ENCODE data around the gene CAMK2A.
A peak's percentile ranks its signal among the peaks of the same experiment; 100 is the strongest.

The CAMK2A gene

GRCh38 chr5:150213530-150213929 is 76.0 kb downstream of the CAMK2A start:
- no peak for DNase-seq (ENCODE audit: low read depth in 2 of 2)

DNA sequence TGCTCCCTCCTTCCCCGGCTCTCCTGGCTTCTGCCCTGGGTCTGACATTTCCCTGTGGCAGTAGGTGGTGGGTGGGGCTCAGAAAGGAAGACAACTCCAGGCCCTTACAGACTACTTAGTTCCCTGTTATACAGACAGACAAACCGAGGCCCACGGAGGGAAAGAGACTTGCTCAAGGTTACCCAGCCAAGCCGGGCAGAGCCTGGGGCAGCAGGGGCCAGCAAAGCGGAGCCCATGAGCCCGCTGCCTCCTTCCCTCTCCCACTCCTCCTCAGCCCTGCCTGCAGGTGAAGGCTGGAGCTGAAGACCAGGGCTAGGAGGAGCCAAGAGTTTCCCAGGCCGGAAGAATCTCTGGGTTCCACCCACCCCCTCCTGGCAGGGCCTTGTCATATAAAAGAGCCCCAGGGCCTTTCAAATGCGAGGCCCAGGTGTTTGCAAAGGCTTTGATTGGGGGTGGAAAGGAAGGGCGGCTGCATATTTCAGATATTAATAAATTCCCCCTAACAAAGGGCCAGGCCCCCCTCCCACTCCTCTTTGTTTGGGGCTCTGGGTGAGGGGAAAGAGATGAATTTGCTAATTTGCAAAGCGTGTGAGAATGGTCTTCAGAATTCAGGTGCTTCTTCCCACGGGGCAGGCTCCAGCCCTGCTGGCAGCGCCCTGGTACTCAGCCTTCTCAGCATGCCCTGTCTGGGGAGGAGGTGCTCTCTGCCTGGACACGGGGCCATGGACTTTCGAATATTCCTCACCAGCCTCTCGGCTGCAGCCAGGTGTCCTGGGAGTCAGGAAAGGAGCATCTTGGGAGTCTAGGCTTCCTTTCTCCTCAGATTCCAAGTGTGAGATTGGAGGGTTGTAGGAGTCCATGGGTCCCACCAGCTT is 78.2 kb downstream of the CAMK2A start:
- DNase-seq (ENCODE audit: low read depth in 2 of 2), result no peak

- DNase-seq (ENCODE audit: low read depth in 2 of 2), result no peak
These were observed 78.9 kb downstream of the CAMK2A start for GRCh38 chr5:150210644-150211043.

GRCh38 chr5:150209099-150209635 is 80.4 kb downstream of the CAMK2A start:
- peak in 1 of 2 donors; percentile 10 for DNase-seq (ENCODE audit: low read depth in 2 of 2)

DNA sequence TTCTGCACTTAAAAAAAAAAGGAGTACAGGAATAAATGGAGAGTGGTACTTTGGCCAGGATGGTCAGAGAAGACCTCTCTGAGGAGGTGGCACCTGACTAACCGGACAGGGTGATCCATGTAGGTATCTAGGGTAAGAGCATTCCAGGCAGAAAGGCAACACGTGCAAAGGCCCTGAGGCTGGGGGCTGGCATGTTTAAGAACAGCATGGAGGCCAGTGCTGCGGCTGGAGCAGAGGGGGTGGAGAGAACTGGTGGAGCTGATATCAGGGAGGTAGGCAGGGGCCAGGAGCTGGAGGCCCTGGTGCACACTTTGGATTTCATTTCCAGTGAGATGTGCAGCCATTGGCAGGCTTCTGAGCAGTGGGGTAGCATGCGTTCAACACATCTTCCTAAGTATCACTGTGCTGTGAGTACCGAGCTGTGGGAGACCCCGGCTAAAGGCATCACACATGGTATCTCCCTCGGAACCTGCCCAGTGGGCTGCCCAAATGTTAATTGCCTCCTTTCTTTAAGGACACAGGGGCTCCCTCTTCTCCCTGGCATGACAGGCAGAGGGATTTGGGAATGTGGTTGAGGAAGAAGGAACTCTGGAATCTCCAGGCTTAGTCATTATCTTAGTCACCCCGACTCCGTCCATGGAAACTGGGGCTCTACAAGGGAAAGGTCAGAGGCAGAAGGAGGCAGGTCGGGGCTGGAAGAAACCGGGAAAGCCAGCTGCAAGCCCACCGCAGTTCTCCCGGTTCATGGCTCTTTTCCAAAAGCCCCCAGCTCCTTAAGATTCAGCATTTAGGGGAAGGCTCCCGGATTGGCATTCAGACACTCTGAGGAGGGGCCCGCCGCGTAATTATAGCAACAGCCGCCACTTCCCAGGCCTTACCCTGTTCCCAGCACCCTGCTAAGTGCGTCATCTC is 81.1 kb downstream of the CAMK2A start:
- no peak for DNase-seq (ENCODE audit: low read depth in 2 of 2)

- no peak for DNase-seq (ENCODE audit: low read depth in 2 of 2)
These were observed 82.8 kb downstream of the CAMK2A start for GRCh38 chr5:150206779-150207115.

GRCh38 chr5:150206098-150206778 is 83.3 kb downstream of the CAMK2A start:
- no peak for DNase-seq (ENCODE audit: low read depth in 2 of 2)

DNA sequence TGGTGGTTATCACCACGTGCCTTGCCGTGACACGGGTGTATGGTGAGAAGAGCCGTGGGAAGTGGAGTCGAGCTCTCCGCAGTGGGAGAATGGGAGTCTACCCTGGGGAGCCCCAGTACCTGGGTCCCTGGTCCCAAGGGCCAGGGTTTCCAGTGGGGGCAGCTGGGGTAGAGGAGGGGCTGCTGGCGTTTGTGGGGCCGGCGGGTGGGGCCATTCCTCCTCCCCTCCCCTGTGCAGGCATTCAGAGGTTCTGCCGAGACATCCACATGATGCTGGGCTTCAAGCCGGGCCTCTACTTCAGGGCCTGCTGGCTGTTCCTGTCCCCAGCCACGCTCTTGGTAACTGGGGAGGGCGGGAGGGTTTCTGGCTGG is 85.0 kb downstream of the CAMK2A start:
- no peak for DNase-seq (ENCODE audit: low read depth in 2 of 2)

DNA sequence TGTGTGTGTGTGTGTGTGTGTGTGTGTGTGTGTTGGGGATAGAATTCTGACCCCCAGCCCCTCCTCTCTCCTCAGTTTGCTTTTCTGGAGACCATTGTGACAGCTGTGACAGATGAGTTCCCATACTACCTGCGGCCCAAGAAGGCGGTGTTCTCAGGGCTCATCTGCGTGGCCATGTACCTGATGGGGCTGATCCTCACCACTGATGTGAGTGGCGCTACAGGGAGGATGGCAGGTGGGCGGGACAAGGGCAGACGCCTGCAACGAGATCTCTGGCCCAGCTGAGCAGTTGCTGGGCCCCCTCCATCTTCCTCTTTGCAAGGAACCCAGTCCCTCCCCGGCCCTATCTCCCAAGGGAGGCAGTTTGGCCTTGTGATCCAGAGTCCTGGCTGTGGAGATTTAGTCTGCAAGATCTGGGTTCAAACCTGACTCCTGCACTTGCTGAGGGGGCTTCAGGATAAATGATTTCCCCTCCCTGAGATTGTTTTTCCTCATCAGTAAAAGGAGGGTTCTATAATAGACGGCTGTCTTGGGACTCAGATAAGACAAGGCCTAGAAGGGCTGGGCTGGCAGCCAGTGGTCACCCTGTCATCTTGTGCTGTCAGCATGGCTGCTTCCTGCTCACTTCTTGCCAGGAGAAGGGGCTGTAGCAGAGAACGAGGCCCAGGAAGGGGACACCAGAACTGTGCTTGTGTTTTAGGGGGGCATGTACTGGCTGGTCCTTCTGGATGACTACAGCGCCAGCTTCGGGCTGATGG is 85.6 kb downstream of the CAMK2A start:
- no peak for DNase-seq (ENCODE audit: low read depth in 2 of 2)

DNA sequence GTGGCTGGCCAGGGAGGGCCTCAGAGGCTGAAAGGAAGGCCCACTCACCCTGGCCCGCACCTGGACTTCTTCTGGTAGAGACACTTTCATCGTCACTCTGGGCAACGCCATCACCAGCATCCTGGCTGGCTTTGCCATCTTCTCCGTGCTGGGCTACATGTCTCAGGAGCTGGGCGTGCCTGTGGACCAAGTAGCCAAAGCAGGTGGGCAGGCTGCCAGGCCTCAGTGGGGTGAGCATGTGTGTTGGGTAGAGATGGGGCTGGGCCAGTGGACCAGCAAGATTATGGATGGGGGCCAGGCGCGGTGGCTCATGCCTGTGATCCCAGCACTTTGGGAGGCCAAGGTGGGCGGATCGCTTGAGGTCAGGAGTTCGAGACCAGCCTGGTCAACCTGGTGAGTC is 87.1 kb downstream of the CAMK2A start:
- no peak for DNase-seq (ENCODE audit: low read depth in 2 of 2)

- no peak for DNase-seq (ENCODE audit: low read depth in 2 of 2)
These were observed 92.1 kb downstream of the CAMK2A start for GRCh38 chr5:150197476-150197875.

- no peak for DNase-seq (ENCODE audit: low read depth in 2 of 2)
These were observed 92.6 kb downstream of the CAMK2A start for GRCh38 chr5:150196986-150197385.

GRCh38 chr5:150196514-150196913 is 93.1 kb downstream of the CAMK2A start:
- no peak for DNase-seq (ENCODE audit: low read depth in 2 of 2)

- no peak for DNase-seq (ENCODE audit: low read depth in 2 of 2)
These were observed 93.7 kb downstream of the CAMK2A start for GRCh38 chr5:150195736-150196485.

- DNase-seq (ENCODE audit: low read depth in 2 of 2), result no peak
These were observed 97.1 kb downstream of the CAMK2A start for GRCh38 chr5:150192462-150192861.

DNA sequence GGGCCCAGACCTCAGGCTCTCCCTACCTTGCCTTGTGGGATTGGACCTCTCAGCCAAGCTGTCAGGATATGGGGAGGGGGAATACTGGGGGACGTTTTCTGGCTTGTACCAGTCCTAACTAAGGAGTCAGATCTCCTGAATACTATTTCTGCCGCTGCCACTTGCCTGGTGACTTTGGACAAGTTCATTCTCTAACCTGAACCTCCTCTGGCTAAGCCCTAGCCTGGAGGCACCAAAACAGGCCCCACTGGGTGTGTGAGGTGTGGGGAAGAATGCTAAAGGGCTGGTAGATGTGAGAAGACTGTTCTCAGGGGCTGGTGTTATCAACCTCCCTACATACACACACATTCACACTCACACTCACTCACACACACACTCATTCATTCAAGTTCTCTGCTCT is 98.6 kb downstream of the CAMK2A start:
- DNase-seq (ENCODE audit: low read depth in 2 of 2), result no peak

DNA sequence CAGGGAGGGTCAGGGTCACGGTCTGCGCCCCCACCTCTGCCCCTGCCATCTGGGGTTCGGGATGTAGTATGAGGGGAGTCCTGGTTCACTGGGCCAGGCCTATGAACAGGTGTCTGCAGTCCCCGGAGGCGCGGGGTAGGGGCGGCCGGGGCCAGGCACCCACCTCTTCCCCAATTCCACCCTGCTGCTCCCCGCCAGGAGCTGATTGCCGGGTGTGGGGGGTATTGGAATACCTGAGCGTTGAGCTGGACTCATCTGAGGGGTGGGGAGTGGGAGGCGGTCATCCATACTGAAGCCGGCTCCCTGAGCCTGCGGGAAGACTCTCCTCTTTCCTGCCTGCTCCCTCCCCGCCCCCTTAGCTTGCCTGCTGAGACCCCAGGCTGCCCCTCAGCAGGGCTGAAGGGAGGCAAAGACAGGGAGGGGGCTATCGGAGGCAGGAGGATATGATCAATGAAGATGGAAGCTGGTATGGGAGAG is 99.0 kb downstream of the CAMK2A start:
- DNase-seq (ENCODE audit: low read depth in 2 of 2), result no peak

DNA sequence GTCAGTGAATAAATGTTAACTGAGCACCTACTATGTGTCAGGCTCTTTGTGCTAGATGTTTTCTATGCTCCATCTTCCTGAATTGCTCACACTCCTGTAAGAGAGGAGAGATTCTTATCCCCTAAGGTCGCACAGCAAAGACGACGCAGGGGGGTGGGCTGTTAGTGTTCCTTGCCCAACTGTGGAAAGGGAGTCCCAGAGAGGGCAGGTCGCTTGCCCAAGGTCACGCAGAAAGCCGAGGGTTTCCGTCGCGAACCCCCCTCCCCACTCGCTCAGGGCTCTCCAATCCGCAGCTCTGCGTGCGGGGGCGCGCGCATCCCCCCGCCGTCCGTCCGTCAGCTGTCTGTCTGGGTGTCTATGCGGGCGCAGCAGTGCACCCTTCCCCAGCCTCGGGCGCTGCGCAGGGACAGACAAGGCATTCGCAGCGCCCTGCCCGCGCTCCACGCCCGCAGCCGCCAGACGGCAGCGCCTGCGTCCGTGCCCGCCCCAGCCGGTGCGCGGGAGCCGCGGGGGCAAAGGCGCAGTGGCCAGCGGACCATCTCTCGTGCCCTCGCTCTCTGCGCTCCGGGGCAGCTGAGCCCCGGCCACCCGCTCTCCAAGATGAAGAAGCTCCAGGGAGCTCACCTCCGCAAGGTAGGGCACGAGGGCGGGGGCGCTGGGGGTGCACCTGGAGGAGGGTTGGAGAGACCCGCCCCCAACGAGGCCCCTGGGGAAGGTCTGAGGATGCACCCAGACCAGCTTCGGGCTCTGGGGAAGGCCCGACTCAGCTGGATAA is 99.7 kb downstream of the CAMK2A start, which contains the start of gene SLC6A7:
SLC6A7 (plus strand) TSS at position 335 of the 775 bp plus-strand sequence; CDS start at position 601, 266 bp downstream.
- no peak for DNase-seq (ENCODE audit: low read depth in 2 of 2)

DNA sequence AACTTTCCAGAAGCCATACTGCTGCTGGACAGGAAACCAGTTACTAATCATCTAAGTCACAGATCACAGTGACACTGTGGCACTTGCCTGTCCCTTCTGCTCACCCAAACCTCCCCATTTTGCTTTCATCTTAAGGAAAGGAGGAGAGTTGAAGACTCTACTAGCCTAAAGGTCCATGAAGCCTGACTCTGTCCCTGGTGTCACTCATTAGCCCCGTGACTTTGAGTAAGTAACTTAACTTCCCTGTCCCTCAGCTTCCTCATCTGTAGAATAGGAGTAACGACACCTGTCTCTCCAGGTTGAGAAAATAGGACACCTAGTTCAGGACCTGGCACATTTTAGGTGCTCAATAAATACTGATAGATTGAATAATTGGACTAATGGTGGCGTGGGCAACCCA is 100.2 kb downstream of the CAMK2A start:
- no peak for DNase-seq (ENCODE audit: low read depth in 2 of 2)

Data from stimulated activated CD8-positive, alpha-beta memory T cell treated with anti-CD3 and anti-CD28 coated beads, Interleukin-15, amount 100 ng/mL, for 48 hours (primary cell).